Stomach (tissue), 9 donors: ENCODE measurements around the gene UBE2O. TPM values are rescaled to one million over a fixed set of nuclear protein-coding genes. Genes with fewer than 3 reads are reported as not detected.

Source experiments
- DNase-seq, 2 donors: peaks; one replicate each; pipeline versions ENCODE4 v3.0.0 to v3.0.0-alpha.2; 2013 to 2019
- H3K27ac ChIP-seq, 5 donors: fragments of 200-600 bp in 4 of 5; sonication (generic) in 4 of 5; one replicate each; pipeline ENCODE4 v1.5.1; 2013 to 2019; ENCODE audit warnings: mild to moderate bottlenecking in 1 of 5, moderate library complexity in 1 of 5
- H3K27me3 ChIP-seq, 3 donors: fragments of 200-600 bp; sonication (generic); one replicate each; pipeline ENCODE4 v1.5.1; 2017 to 2019; ENCODE audit warnings: mixed run types in 1 of 3
- H3K36me3 ChIP-seq, 4 donors: fragments of 200-600 bp; sonication (generic); 1 replicate in 3 of 4; 2 replicates in 1 of 4; pipeline ENCODE4 v1.5.1; 2016 to 2019
- H3K4me1 ChIP-seq, 4 donors: fragments of 200-600 bp; sonication (generic); one replicate each; pipeline ENCODE4 v1.5.1; 2016 to 2019
- H3K4me3 ChIP-seq, 4 donors: fragments of 200-600 bp; sonication (generic) in 3 of 4; one replicate each; pipeline ENCODE4 v1.5.1; 2016 to 2019; ENCODE audit warnings: mild to moderate bottlenecking in 1 of 4
- H3K9me3 ChIP-seq, 4 donors: fragments of 200-600 bp; sonication (generic); one replicate each; pipeline ENCODE4 v1.5.1; 2016 to 2019
- EP300 ChIP-seq: sonication (generic); formaldehyde crosslinking; IDR thresholded peaks from one replicate; pipeline ENCODE4 v1.6.1; 2017; ENCODE audit warnings: antibody characterized with exemption
- POLR2A ChIP-seq, 4 donors: fragments of 450-650 bp; IDR thresholded peaks; one replicate each; pipeline ENCODE4 v1.6.1; 2016; ENCODE audit warnings: antibody characterized with exemption in 4 of 4, control low read depth in 2 of 4, mild to moderate bottlenecking in 1 of 4, moderate library complexity in 1 of 4
- POLR2AphosphoS5 ChIP-seq, 3 donors: sonication (generic); formaldehyde crosslinking; IDR thresholded peaks; one replicate each; pipeline ENCODE4 v1.6.1; 2016; ENCODE audit warnings: antibody characterized with exemption in 3 of 3
- WGBS, 5 donors: extraction: QIAGEN DNeasy Blood & Tissue Kit in 3 of 5; methylation state at CpG; one replicate each; pipeline versions ENCODE4 v1.1.5 to v1.1.7; 2013 to 2018; 5-methylcytosine and 5-hydroxymethylcytosine counted together
- intact Hi-C: fragments of 100-400 bp; cut with DNase I; formaldehyde crosslinking; loops from one replicate; pipeline ENCODE4 v1.15.1; 2023; ENCODE audit warnings: low total_unique reads
- polyA plus RNA-seq, 3 donors: library from polyadenylated mRNA; stranded (reverse); fragments of 200-250 nt; gene quantifications; one replicate each; pipeline ENCODE4 v1.2.3, GENCODE V29; 2013
- total RNA-seq, 5 donors: library from RNA; depleted of rRNA; stranded (reverse); fragments of >200 nt; gene quantifications; one replicate each; pipeline versions ENCODE4 v1.1.0 to v1.2.3, GENCODE V29; 2014 to 2016
- TF ChIP-seq, protein P1 (sequence below), 7 experiments: fragments of 450-650 bp in 4 of 7; fragments of 200-600 bp in 3 of 7; sonication (generic) in 3 of 7; IDR thresholded peaks; one replicate each; pipeline ENCODE4 v1.5.1; 2016 to 2019; ENCODE audit warnings: antibody characterized with exemption in 7 of 7, control low read depth in 2 of 7, mild to moderate bottlenecking in 1 of 7
- donor health status: healthy with polysubstance abuse.
- donor health status: Bipolar disorder and iron deficiency.
- donor health status: healthy.

Gene UBE2O
- total and polyA plus RNA-seq, 8 donors = 4.6 to 32.7 (median 11.9) TPM

GRCh38 chr17:76452127-76452659 is 759 bp downstream of the UBE2O start:
- H3K4me1 ChIP-seq = peaks cover 11 to 35% (median 26%) of the 10 kb centered on the region in 4 donors
- no peaks in the 10 kb centered on the region for H3K36me3 ChIP-seq
- H3K27ac ChIP-seq = peak overlapping the region in 4 of 5 donors; percentile 54 to 89 (median 80)
- TF ChIP-seq EP300 = no peak
- TF ChIP-seq, protein P1, sequence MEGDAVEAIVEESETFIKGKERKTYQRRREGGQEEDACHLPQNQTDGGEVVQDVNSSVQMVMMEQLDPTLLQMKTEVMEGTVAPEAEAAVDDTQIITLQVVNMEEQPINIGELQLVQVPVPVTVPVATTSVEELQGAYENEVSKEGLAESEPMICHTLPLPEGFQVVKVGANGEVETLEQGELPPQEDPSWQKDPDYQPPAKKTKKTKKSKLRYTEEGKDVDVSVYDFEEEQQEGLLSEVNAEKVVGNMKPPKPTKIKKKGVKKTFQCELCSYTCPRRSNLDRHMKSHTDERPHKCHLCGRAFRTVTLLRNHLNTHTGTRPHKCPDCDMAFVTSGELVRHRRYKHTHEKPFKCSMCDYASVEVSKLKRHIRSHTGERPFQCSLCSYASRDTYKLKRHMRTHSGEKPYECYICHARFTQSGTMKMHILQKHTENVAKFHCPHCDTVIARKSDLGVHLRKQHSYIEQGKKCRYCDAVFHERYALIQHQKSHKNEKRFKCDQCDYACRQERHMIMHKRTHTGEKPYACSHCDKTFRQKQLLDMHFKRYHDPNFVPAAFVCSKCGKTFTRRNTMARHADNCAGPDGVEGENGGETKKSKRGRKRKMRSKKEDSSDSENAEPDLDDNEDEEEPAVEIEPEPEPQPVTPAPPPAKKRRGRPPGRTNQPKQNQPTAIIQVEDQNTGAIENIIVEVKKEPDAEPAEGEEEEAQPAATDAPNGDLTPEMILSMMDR (IDR thresholded peaks at IDR 0.05) = no peak
- WGBS, 5 donors = 0 to 3% (median 1%) methylated on average over 16 to 29 of the region's 29 CpGs
- peak overlapping the region; percentile 82 to 97 (median 90) for H3K4me3 ChIP-seq
- DNase-seq = peak in 1 of 2 donors; percentile 30
- no peaks in the 10 kb centered on the region for H3K9me3 ChIP-seq
- H3K27me3 ChIP-seq = no peaks in the 10 kb centered on the region
- intact Hi-C loops = no loop called here

DNA sequence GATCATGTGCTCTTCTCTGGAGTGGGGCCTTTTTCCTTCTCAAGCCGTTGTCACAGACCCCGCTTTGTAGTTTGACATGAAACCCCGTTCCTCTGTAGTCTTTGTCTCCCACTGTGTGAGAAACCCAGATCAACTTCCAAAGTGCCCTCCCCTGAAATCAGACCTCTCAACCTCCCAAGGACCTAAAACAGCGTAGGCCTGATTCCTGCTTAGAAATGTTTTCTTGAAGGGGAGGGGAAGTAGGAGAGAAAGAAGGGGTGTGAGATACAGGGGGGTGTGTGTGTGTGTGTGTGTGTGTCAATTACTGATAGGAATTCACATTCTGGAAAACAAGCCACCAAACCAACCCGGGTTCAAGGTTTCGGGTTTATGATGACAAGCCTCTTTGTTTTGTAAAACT is 1.4 kb downstream of the UBE2O start:
- Histone ChIP-seq H3K36me3 (no peaks in the 10 kb centered on the region), H3K4me3 (peak overlapping the region in 2 of 4 donors; percentile 82 to 88), H3K4me1 (peaks cover 18 to 42% (median 32%) of the 10 kb centered on the region in 4 donors), H3K9me3 (no peaks in the 10 kb centered on the region), H3K27ac (no peak overlapping the region), H3K27me3 (no peaks in the 10 kb centered on the region)
- WGBS, 5 donors = 62 to 72% (median 66%) methylated on average over 6 of the region's 6 CpGs
- no peak for TF ChIP-seq EP300
- TF ChIP-seq, protein P1 (IDR thresholded peaks at IDR 0.05) = no peak
- no peak for TF ChIP-seq POLR2AphosphoS5 (IDR thresholded peaks at IDR 0.05)
- TF ChIP-seq POLR2A (IDR thresholded peaks at IDR 0.05) = no peak
- no peak for DNase-seq
- intact Hi-C loops = no loop called here

DNA sequence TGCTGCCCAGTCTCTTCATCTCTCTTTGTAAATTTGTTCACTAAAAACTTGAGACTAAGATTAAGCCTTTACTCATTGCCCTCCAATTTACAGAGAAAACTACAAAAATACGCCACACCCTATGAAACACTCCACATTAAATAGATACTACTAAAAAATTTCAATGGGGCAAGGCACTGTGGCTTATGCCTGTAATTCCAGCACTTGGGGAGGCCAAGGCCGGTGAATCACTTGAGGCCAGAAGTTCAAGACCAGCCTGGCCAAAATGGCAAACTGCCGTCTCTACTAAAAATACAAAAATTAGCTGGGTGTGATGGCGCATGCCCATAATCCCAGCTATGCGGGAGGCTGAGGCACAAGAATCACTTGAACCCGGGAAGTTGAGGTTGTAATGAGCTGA is 3.8 kb downstream of the UBE2O start:
- DNase-seq = no peak
- TF ChIP-seq POLR2AphosphoS5 (IDR thresholded peaks at IDR 0.05) = no peak
- no peak for TF ChIP-seq EP300
- TF ChIP-seq, protein P1 (IDR thresholded peaks at IDR 0.05) = no peak
- no peak for TF ChIP-seq POLR2A (IDR thresholded peaks at IDR 0.05)
- Histone ChIP-seq H3K9me3 (no peaks in the 10 kb centered on the region), H3K36me3 (no peaks in the 10 kb centered on the region), H3K4me1 (peaks cover 23 to 64% (median 45%) of the 10 kb centered on the region in 4 donors), H3K27me3 (no peaks in the 10 kb centered on the region), H3K4me3 (no peak overlapping the region), H3K27ac (no peak overlapping the region)
- intact Hi-C loops = no loop called here
- WGBS, 5 donors = 93 to 97% (median 94%) methylated on average over 6 of the region's 6 CpGs

GRCh38 chr17:76447931-76448652 is 4.9 kb downstream of the UBE2O start:
- TF ChIP-seq EP300 (no peak), POLR2A (IDR thresholded peaks at IDR 0.05) (no peak)
- TF ChIP-seq, protein P1 (IDR thresholded peaks at IDR 0.05) = no peak
- 69 to 88% (median 80%) methylated on average over 7 of the region's 7 CpGs for WGBS, 5 donors
- intact Hi-C loops = no loop called here
- H3K9me3 ChIP-seq = no peaks in the 10 kb centered on the region
- DNase-seq = no peak
- no peak overlapping the region for H3K4me3 ChIP-seq
- peaks cover 23 to 70% (median 45%) of the 10 kb centered on the region in 4 donors for H3K4me1 ChIP-seq
- H3K27ac ChIP-seq = peak overlapping the region in 1 of 5 donors; percentile 51
- no peaks in the 10 kb centered on the region for H3K36me3 ChIP-seq
- no peaks in the 10 kb centered on the region for H3K27me3 ChIP-seq
